Retina (tissue), 1 donor: ENCODE data around the gene FTSJ1.

Source experiments
- DNase-seq: peaks from one replicate; pipeline ENCODE4 v3.0.0-alpha.2; 2016

FTSJ1 gene

GRCh38 chrX:48531358-48531959, 55.5 kb downstream of the FTSJ1 start:
- no peak for DNase-seq

GRCh38 chrX:48532161-48532560, 56.2 kb downstream of the FTSJ1 start:
- DNase-seq: no peak

GRCh38 chrX:48533165-48533564, 57.2 kb downstream of the FTSJ1 start:
- no peak for DNase-seq
